Uterus (tissue), 2 donors: ENCODE results near the gene RTRAF.

Experiments used
- POLR2A ChIP-seq, 2 donors: fragments of 450-650 bp; IDR thresholded peaks; one replicate each; pipeline ENCODE4 v1.6.1; 2016; ENCODE audit warnings: antibody characterized with exemption in 2 of 2, mild to moderate bottlenecking in 1 of 2, moderate library complexity in 1 of 2
- TF ChIP-seq, protein P1 (sequence below), 4 experiments: fragments of 200-600 bp in 2 of 4; fragments of 450-650 bp in 2 of 4; sonication (generic) in 2 of 4; IDR thresholded peaks; one replicate each; pipeline ENCODE4 v1.5.1; 2016 to 2019; ENCODE audit warnings: antibody characterized with exemption in 4 of 4, mild to moderate bottlenecking in 2 of 4, moderate library complexity in 1 of 4

DNA sequence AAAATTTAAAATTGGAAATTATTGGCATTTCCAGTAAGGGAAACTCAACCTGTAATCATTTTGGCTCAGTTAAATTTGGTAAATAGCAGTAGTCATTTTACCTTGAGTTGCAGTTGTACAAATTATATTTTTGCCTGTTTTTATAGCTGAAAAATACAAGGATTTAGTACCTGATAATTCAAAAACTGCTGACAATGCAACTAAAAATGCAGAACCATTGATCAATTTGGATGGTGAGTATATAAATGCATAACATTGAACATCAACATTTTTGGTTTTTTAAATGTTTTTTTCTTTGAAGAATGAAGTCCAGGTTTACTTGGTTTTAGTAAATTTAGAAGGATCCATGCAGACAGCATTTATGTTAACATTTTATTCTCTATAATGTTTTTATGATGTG, 9.0 kb downstream of the RTRAF start:
- TF ChIP-seq, protein P1, sequence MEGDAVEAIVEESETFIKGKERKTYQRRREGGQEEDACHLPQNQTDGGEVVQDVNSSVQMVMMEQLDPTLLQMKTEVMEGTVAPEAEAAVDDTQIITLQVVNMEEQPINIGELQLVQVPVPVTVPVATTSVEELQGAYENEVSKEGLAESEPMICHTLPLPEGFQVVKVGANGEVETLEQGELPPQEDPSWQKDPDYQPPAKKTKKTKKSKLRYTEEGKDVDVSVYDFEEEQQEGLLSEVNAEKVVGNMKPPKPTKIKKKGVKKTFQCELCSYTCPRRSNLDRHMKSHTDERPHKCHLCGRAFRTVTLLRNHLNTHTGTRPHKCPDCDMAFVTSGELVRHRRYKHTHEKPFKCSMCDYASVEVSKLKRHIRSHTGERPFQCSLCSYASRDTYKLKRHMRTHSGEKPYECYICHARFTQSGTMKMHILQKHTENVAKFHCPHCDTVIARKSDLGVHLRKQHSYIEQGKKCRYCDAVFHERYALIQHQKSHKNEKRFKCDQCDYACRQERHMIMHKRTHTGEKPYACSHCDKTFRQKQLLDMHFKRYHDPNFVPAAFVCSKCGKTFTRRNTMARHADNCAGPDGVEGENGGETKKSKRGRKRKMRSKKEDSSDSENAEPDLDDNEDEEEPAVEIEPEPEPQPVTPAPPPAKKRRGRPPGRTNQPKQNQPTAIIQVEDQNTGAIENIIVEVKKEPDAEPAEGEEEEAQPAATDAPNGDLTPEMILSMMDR (IDR thresholded peaks at IDR 0.05): no peak
- TF ChIP-seq POLR2A (IDR thresholded peaks at IDR 0.05): no peak
